CD4-positive, alpha-beta memory T cell (primary cell): ENCODE data around the gene PCDHB3. TPM values are rescaled to one million over a fixed set of nuclear protein-coding genes. Genes with fewer than 3 reads are reported as not detected.

Experiments used
- polyA plus RNA-seq, 2 donors: library from polyadenylated mRNA; unstranded; fragments of 300-500 nt; fragmentation: Illumina TruSeq; gene quantifications; one replicate each; pipeline ENCODE4 v1.2.3, GENCODE V29; 2021
- total RNA-seq, 2 experiments: library from RNA; stranded (reverse); gene quantifications; one replicate each; pipeline ENCODE4 v1.2.3, GENCODE V29; 2021

PCDHB3 gene
- total and polyA plus RNA-seq, 4 experiments from 2014 or later, result not detected

Other genes with a start within 250 kb of the PCDHB3 start
- not detected for gene PCDHA10, start 244.6 kb upstream of the PCDHB3 start, total RNA-seq
- not detected for gene PCDHA10, start 244.6 kb upstream of the PCDHB3 start, polyA plus RNA-seq
- gene PCDHA11, start 231.5 kb upstream of the PCDHB3 start, total RNA-seq, result not detected
- not detected for gene PCDHA11, start 231.5 kb upstream of the PCDHB3 start, polyA plus RNA-seq
- gene PCDHA12, start 225.2 kb upstream of the PCDHB3 start, total RNA-seq, result not detected
- not detected for gene PCDHA12, start 225.2 kb upstream of the PCDHB3 start, polyA plus RNA-seq
- not detected for gene PCDHA13, start 218.3 kb upstream of the PCDHB3 start, total RNA-seq
- not detected for gene PCDHA13, start 218.3 kb upstream of the PCDHB3 start, polyA plus RNA-seq
- not detected for gene PCDHAC1, start 174.2 kb upstream of the PCDHB3 start, total RNA-seq
- gene PCDHAC1, start 174.2 kb upstream of the PCDHB3 start, polyA plus RNA-seq, result not detected
- gene PCDHAC2, start 134.0 kb upstream of the PCDHB3 start, total RNA-seq, result not detected
- not detected for gene PCDHAC2, start 134.0 kb upstream of the PCDHB3 start, polyA plus RNA-seq
- not detected for gene PCDHB1, start 49.1 kb upstream of the PCDHB3 start, total RNA-seq
- not detected for gene PCDHB1, start 49.1 kb upstream of the PCDHB3 start, polyA plus RNA-seq
- 1 to 10 TPM in 1 of 2 experiments, under 1 TPM in 1; 0.28 to 1.3 TPM for gene PCDHB2, start 5.9 kb upstream of the PCDHB3 start, total RNA-seq
- gene PCDHB2, start 5.9 kb upstream of the PCDHB3 start, polyA plus RNA-seq, result under 1 TPM in 1 of 2 donors, not detected in 1; 0.08 TPM
- not detected for gene PCDHB4, start 21.3 kb downstream of the PCDHB3 start, total RNA-seq
- gene PCDHB4, start 21.3 kb downstream of the PCDHB3 start, polyA plus RNA-seq, result not detected
- under 1 TPM in 1 of 2 experiments, not detected in 1; 0.17 TPM for gene PCDHB5, start 34.7 kb downstream of the PCDHB3 start, total RNA-seq
- gene PCDHB5, start 34.7 kb downstream of the PCDHB3 start, polyA plus RNA-seq, result not detected
- gene PCDHB6, start 49.6 kb downstream of the PCDHB3 start, total RNA-seq, result not detected
- not detected for gene PCDHB6, start 49.6 kb downstream of the PCDHB3 start, polyA plus RNA-seq
- gene PCDHB7, start 72.2 kb downstream of the PCDHB3 start, total RNA-seq, result not detected
- not detected for gene PCDHB7, start 72.2 kb downstream of the PCDHB3 start, polyA plus RNA-seq
- not detected for gene PCDHB8, start 77.3 kb downstream of the PCDHB3 start, total RNA-seq
- not detected for gene PCDHB8, start 77.3 kb downstream of the PCDHB3 start, polyA plus RNA-seq
- not detected for gene PCDHB16, start 81.9 kb downstream of the PCDHB3 start, total RNA-seq
- gene PCDHB16, start 81.9 kb downstream of the PCDHB3 start, polyA plus RNA-seq, result not detected
- gene PCDHB9, start 86.7 kb downstream of the PCDHB3 start, total RNA-seq, result under 1 TPM; 0.44 TPM
- gene PCDHB9, start 86.7 kb downstream of the PCDHB3 start, polyA plus RNA-seq, result under 1 TPM in 1 of 2 donors, not detected in 1; 0.62 TPM
- gene PCDHB10, start 91.9 kb downstream of the PCDHB3 start, total RNA-seq, result under 1 TPM in 1 of 2 experiments, not detected in 1; 0.15 TPM
- gene PCDHB10, start 91.9 kb downstream of the PCDHB3 start, polyA plus RNA-seq, result not detected
- gene PCDHB11, start 99.2 kb downstream of the PCDHB3 start, total RNA-seq, result not detected
- gene PCDHB11, start 99.2 kb downstream of the PCDHB3 start, polyA plus RNA-seq, result not detected
- not detected for gene PCDHB12, start 108.2 kb downstream of the PCDHB3 start, total RNA-seq
- gene PCDHB12, start 108.2 kb downstream of the PCDHB3 start, polyA plus RNA-seq, result not detected
- gene PCDHB13, start 113.4 kb downstream of the PCDHB3 start, total RNA-seq, result under 1 TPM; 0.09 to 0.11 TPM
- not detected for gene PCDHB13, start 113.4 kb downstream of the PCDHB3 start, polyA plus RNA-seq
- under 1 TPM; 0.14 to 0.15 TPM for gene PCDHB14, start 122.9 kb downstream of the PCDHB3 start, total RNA-seq
- gene PCDHB14, start 122.9 kb downstream of the PCDHB3 start, polyA plus RNA-seq, result not detected
- under 1 TPM; 0.17 to 0.53 TPM for gene PCDHB15, start 144.9 kb downstream of the PCDHB3 start, total RNA-seq
- gene PCDHB15, start 144.9 kb downstream of the PCDHB3 start, polyA plus RNA-seq, result not detected
- gene SLC25A2, start 203.6 kb downstream of the PCDHB3 start, total RNA-seq, result under 1 TPM; 0.38 to 0.91 TPM
- not detected for gene SLC25A2, start 203.6 kb downstream of the PCDHB3 start, polyA plus RNA-seq
- gene TAF7, start 220.3 kb downstream of the PCDHB3 start, total RNA-seq, result 100 to 1,000 TPM; 109 to 119 TPM
- 100 to 1,000 TPM; 165 to 216 TPM for gene TAF7, start 220.3 kb downstream of the PCDHB3 start, polyA plus RNA-seq
- gene PCDHGA1, start 230.0 kb downstream of the PCDHB3 start, total RNA-seq, result under 1 TPM; 0.58 to 0.78 TPM
- not detected for gene PCDHGA1, start 230.0 kb downstream of the PCDHB3 start, polyA plus RNA-seq
- gene PCDHGA2, start 238.3 kb downstream of the PCDHB3 start, total RNA-seq, result under 1 TPM; 0.19 to 0.23 TPM
- gene PCDHGA2, start 238.3 kb downstream of the PCDHB3 start, polyA plus RNA-seq, result not detected
- under 1 TPM; 0.17 to 0.26 TPM for gene PCDHGA3, start 243.4 kb downstream of the PCDHB3 start, total RNA-seq
- under 1 TPM in 1 of 2 donors, not detected in 1; 0.23 TPM for gene PCDHGA3, start 243.4 kb downstream of the PCDHB3 start, polyA plus RNA-seq
- gene PCDHGB1, start 249.6 kb downstream of the PCDHB3 start, total RNA-seq, result under 1 TPM; 0.17 to 0.26 TPM
- not detected for gene PCDHGB1, start 249.6 kb downstream of the PCDHB3 start, polyA plus RNA-seq